Esophagus squamous epithelium (tissue), 4 donors: Measurements from ENCODE around the gene MAS1.

Experiments used
- CTCF ChIP-seq, 6 experiments: fragments of 450-650 bp in 4 of 6; fragments of 200-600 bp in 2 of 6; sonication (generic) in 2 of 6; IDR thresholded peaks; one replicate each; pipeline ENCODE4 v1.5.1; 2016 to 2019; ENCODE audit warnings: antibody characterized with exemption in 6 of 6, mild to moderate bottlenecking in 4 of 6, moderate library complexity in 4 of 6
- POLR2A ChIP-seq, 4 donors: fragments of 450-650 bp; IDR thresholded peaks; one replicate each; pipeline ENCODE4 v1.6.1; 2017; ENCODE audit warnings: antibody characterized with exemption in 4 of 4, mild to moderate bottlenecking in 4 of 4, moderate library complexity in 3 of 4

DNA sequence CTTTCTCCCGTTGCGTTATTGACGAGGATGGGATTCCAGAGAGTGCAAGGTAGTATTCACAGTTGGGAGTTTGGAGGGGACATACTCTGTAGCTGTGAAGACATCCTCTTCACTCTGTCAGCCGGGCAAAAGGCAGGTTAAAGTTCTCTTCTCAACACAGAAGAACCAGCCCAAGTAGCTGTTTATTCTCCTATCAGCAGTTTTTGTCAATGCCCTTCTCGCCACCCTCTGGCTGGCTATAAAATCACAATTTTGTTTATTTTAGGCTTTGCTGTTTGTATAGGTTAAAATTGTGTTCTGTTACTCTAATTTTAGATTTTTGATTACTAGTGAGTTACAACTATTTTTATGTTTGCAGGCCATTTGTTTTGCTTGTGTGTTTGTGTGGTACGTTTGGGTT lies 37.9 kb upstream of the MAS1 start:
- TF ChIP-seq CTCF (IDR thresholded peaks at IDR 0.05): peak in 4 of 6 experiments; percentile 8 to 40 (median 11)
- no peak for TF ChIP-seq POLR2A (IDR thresholded peaks at IDR 0.05)
